ENCODE measurements around the gene ERH.

ERH gene

DNA sequence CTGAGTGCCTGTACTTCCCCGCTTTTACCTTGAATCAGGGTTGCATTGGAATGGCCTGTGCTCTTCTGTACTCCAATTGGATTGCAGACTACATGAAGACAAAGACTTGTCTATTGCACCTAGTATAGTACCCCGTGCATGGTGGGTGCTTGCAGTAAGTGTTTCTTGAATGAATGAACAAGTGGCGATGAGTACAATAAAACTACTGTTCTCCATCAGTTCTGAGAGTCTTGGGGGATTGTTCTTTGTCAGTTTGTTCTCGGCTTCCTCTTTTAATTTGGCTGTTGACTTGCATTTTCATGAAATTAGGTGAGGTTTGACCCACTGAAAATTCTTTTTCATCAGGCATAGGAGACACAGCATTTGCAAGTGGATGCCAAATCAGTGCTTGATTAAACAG lies 34.1 kb downstream of the ERH start:
- TF ChIP-seq SIN3A (IDR thresholded peaks at IDR 0.05; ENCODE audit: borderline replicate concordance, insufficient read depth, low read length) (no peak), FOXP2 (optimal IDR thresholded peaks at IDR 0.05; ENCODE audit: borderline replicate concordance, extremely low read depth, extremely low read length, insufficient read depth) (no peak), POLR2AphosphoS5 (IDR thresholded peaks at IDR 0.05; ENCODE audit: low read depth, low read length) (no peak), TAF1 (IDR thresholded peaks at IDR 0.05; ENCODE audit: borderline replicate concordance, insufficient read depth, low read length) (no peak)
- TF ChIP-seq, protein P1, sequence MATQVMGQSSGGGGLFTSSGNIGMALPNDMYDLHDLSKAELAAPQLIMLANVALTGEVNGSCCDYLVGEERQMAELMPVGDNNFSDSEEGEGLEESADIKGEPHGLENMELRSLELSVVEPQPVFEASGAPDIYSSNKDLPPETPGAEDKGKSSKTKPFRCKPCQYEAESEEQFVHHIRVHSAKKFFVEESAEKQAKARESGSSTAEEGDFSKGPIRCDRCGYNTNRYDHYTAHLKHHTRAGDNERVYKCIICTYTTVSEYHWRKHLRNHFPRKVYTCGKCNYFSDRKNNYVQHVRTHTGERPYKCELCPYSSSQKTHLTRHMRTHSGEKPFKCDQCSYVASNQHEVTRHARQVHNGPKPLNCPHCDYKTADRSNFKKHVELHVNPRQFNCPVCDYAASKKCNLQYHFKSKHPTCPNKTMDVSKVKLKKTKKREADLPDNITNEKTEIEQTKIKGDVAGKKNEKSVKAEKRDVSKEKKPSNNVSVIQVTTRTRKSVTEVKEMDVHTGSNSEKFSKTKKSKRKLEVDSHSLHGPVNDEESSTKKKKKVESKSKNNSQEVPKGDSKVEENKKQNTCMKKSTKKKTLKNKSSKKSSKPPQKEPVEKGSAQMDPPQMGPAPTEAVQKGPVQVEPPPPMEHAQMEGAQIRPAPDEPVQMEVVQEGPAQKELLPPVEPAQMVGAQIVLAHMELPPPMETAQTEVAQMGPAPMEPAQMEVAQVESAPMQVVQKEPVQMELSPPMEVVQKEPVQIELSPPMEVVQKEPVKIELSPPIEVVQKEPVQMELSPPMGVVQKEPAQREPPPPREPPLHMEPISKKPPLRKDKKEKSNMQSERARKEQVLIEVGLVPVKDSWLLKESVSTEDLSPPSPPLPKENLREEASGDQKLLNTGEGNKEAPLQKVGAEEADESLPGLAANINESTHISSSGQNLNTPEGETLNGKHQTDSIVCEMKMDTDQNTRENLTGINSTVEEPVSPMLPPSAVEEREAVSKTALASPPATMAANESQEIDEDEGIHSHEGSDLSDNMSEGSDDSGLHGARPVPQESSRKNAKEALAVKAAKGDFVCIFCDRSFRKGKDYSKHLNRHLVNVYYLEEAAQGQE (IDR thresholded peaks at IDR 0.05; ENCODE audit: insufficient read depth in 1 of 2, low read depth in 2 of 2, low read length in 2 of 2) = no peak

DNA sequence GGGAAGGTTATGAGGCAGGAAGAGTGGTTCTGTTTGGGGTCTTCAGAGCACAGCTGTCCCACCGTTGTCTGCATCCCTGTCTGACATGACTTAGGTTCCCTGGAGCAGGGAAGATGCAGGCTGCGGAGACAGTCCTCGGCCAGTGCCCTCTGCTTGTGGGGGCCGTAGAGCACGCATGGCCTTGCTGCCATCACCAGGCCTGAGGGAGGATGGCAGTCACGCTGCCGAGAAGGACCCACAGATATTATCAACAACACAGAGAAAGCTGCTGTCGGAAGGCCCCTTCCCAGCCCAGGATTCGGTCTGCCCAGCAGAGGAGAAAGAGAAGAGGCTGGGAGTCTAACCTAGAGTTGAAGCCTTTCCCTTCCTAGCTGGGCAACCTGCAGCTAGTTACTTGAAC lies 35.0 kb downstream of the ERH start:
- no peak for TF ChIP-seq FOXP2 (optimal IDR thresholded peaks at IDR 0.05; ENCODE audit: borderline replicate concordance, extremely low read depth, extremely low read length, insufficient read depth)
- TF ChIP-seq, protein P1 (IDR thresholded peaks at IDR 0.05; ENCODE audit: insufficient read depth in 1 of 2, low read depth in 2 of 2, low read length in 2 of 2) = no peak
- no peak for TF ChIP-seq POLR2AphosphoS5 (IDR thresholded peaks at IDR 0.05; ENCODE audit: low read depth, low read length)
- no peak for TF ChIP-seq TAF1 (IDR thresholded peaks at IDR 0.05; ENCODE audit: borderline replicate concordance, insufficient read depth, low read length)
- no peak for TF ChIP-seq SIN3A (IDR thresholded peaks at IDR 0.05; ENCODE audit: borderline replicate concordance, insufficient read depth, low read length)

DNA sequence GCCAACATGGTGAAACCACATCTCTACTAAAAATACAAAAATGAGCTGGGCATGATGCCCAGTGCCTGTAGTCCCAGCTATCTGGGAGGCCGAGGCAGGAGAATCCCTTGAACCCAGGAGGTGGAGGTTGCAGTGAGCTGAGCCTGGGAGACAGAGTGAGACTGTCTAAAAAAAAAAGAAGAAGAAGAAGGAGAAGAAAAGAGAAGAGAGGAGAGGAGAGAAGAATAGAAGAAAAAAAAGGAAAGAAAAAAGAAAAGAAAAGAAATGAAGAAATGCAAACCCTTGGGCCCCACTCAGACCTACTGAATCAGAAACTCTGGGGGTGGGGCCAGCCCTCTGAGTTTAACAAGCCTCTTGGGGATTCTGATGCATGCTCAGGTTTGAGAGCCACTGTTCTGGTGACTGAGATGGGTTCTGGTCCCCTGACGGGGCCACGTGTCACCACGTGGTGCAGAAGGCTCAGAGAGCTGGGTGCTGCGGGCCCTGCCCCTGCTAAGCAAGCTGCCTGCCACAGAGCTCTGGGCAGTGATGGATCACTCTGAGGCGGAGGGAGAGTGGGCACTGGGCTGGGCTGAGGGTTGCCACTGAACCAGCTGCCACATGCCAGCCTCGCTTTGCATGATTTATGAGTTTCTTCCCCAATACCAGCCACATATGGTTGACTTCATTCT lies 37.5 kb downstream of the ERH start:
- TF ChIP-seq POLR2AphosphoS5 (IDR thresholded peaks at IDR 0.05; ENCODE audit: low read depth, low read length) (no peak), SIN3A (IDR thresholded peaks at IDR 0.05; ENCODE audit: borderline replicate concordance, insufficient read depth, low read length) (no peak), TAF1 (IDR thresholded peaks at IDR 0.05; ENCODE audit: borderline replicate concordance, insufficient read depth, low read length) (no peak), FOXP2 (optimal IDR thresholded peaks at IDR 0.05; ENCODE audit: borderline replicate concordance, extremely low read depth, extremely low read length, insufficient read depth) (no peak)
- TF ChIP-seq, protein P1 (IDR thresholded peaks at IDR 0.05; ENCODE audit: insufficient read depth in 1 of 2, low read depth in 2 of 2, low read length in 2 of 2) = no peak

DNA sequence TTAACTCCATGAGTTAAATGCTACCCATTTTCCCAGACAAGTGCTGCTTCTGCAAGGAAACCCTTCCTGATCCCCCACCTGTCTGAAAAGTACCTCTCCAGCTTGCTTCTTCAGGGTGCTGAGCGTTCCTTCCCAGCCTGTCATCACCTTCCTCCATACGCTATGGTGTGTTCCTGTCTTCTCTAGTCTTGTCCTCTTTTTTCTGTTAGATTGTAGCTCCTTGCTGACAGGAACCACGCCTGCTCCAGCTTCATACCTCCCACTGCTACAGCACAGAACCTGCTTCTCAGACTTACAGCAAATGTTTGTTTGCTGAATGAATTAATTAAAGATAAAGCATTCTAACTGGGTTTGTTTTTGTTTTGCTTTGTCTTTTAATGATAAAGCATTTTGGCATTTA lies 39.1 kb downstream of the ERH start:
- TF ChIP-seq, protein P1 (IDR thresholded peaks at IDR 0.05; ENCODE audit: insufficient read depth in 1 of 2, low read depth in 2 of 2, low read length in 2 of 2) = no peak
- TF ChIP-seq TAF1 (IDR thresholded peaks at IDR 0.05; ENCODE audit: borderline replicate concordance, insufficient read depth, low read length) (no peak), POLR2AphosphoS5 (IDR thresholded peaks at IDR 0.05; ENCODE audit: low read depth, low read length) (no peak), FOXP2 (optimal IDR thresholded peaks at IDR 0.05; ENCODE audit: borderline replicate concordance, extremely low read depth, extremely low read length, insufficient read depth) (no peak), SIN3A (IDR thresholded peaks at IDR 0.05; ENCODE audit: borderline replicate concordance, insufficient read depth, low read length) (no peak)

Data from PFSK-1 (cell line).